ENCODE data around the gene HPSE. TPM values are rescaled to one million over a fixed set of nuclear protein-coding genes. Genes with fewer than 3 reads are reported as not detected.
A peak's percentile ranks its signal among the peaks of the same experiment; 100 is the strongest.

HPSE gene
- total RNA-seq, 2 donors from 2014 or later = 1.1 to 2.7 TPM

GRCh38 chr4:83283181-83283580 is 51.5 kb downstream of the HPSE start:
- Mint-ChIP-seq H3K9me3 (no peaks in the 10 kb centered on the region), H3K4me3 (peak overlapping the region; percentile 73), H3K27ac (no peak overlapping the region), H3K36me3 (ENCODE audit: low read depth) (peaks cover 6% of the 10 kb centered on the region), H3K4me1 (peaks cover 19% of the 10 kb centered on the region), H3K27me3 (ENCODE audit: insufficient read depth) (peaks cover 6% of the 10 kb centered on the region)
- DNase-seq = no peak
- H3K27ac ChIP-seq (ENCODE audit: low read depth, low read length) = no peak overlapping the region
- peak overlapping the region; percentile 84 for H3K4me3 ChIP-seq (ENCODE audit: low read length)
- H3K9ac ChIP-seq (ENCODE audit: extremely low read depth, low read length, poor library complexity, severe bottlenecking) = no peak overlapping the region
- WGBS, 2 experiments (ENCODE audit: insufficient coverage in 1 of 2, insufficient read length in 1 of 2) = 94 to 96% methylated on average over 7 of the region's 7 CpGs
- H3K36me3 ChIP-seq (ENCODE audit: control insufficient read depth, insufficient read depth, low read length) = no peaks in the 10 kb centered on the region
- TF ChIP-seq, protein P1, sequence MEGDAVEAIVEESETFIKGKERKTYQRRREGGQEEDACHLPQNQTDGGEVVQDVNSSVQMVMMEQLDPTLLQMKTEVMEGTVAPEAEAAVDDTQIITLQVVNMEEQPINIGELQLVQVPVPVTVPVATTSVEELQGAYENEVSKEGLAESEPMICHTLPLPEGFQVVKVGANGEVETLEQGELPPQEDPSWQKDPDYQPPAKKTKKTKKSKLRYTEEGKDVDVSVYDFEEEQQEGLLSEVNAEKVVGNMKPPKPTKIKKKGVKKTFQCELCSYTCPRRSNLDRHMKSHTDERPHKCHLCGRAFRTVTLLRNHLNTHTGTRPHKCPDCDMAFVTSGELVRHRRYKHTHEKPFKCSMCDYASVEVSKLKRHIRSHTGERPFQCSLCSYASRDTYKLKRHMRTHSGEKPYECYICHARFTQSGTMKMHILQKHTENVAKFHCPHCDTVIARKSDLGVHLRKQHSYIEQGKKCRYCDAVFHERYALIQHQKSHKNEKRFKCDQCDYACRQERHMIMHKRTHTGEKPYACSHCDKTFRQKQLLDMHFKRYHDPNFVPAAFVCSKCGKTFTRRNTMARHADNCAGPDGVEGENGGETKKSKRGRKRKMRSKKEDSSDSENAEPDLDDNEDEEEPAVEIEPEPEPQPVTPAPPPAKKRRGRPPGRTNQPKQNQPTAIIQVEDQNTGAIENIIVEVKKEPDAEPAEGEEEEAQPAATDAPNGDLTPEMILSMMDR (conservative IDR thresholded peaks at IDR 0.05) = no peak
- no peaks in the 10 kb centered on the region for H3K27me3 ChIP-seq (ENCODE audit: control insufficient read depth, insufficient read depth, low read length, poor library complexity, severe bottlenecking)
- H3K9me3 ChIP-seq (ENCODE audit: control insufficient read depth, low read length) = no peaks in the 10 kb centered on the region
- H3K4me1 ChIP-seq (ENCODE audit: control insufficient read depth, insufficient read depth, low read length) = no peaks in the 10 kb centered on the region

- no peak overlapping the region for H3K27ac Mint-ChIP-seq
- no peaks in the 10 kb centered on the region for H3K9me3 Mint-ChIP-seq
- H3K27me3 Mint-ChIP-seq (ENCODE audit: insufficient read depth) = peaks cover 6% of the 10 kb centered on the region
- Histone ChIP-seq H3K27me3 (ENCODE audit: control insufficient read depth, insufficient read depth, low read length, poor library complexity, severe bottlenecking) (no peaks in the 10 kb centered on the region), H3K9me3 (ENCODE audit: control insufficient read depth, low read length) (no peaks in the 10 kb centered on the region), H3K4me1 (ENCODE audit: control insufficient read depth, insufficient read depth, low read length) (no peaks in the 10 kb centered on the region), H3K36me3 (ENCODE audit: control insufficient read depth, insufficient read depth, low read length) (no peaks in the 10 kb centered on the region), H3K4me3 (ENCODE audit: low read length) (peak overlapping the region; percentile 18), H3K27ac (ENCODE audit: low read depth, low read length) (no peak overlapping the region), H3K9ac (ENCODE audit: extremely low read depth, low read length, poor library complexity, severe bottlenecking) (no peak overlapping the region)
- H3K36me3 Mint-ChIP-seq (ENCODE audit: low read depth) = peaks cover 10% of the 10 kb centered on the region
- no peak overlapping the region for H3K4me3 Mint-ChIP-seq
- TF ChIP-seq, protein P1 (conservative IDR thresholded peaks at IDR 0.05) = peak; percentile 88
- WGBS, 2 experiments (ENCODE audit: insufficient coverage in 1 of 2, insufficient read length in 1 of 2) = 50 to 78% methylated on average over 1 to 4 of the region's 4 CpGs
- peaks cover 19% of the 10 kb centered on the region for H3K4me1 Mint-ChIP-seq
- DNase-seq = peak; percentile 61
These were observed 52.6 kb downstream of the HPSE start for GRCh38 chr4:83282049-83282535.

GRCh38 chr4:83281307-83281706 is 53.3 kb downstream of the HPSE start:
- no peaks in the 10 kb centered on the region for H3K36me3 ChIP-seq (ENCODE audit: control insufficient read depth, insufficient read depth, low read length)
- H3K4me3 ChIP-seq (ENCODE audit: low read length) = peak overlapping the region; percentile 18
- no peak overlapping the region for H3K27ac Mint-ChIP-seq
- no peaks in the 10 kb centered on the region for H3K9me3 ChIP-seq (ENCODE audit: control insufficient read depth, low read length)
- H3K36me3 Mint-ChIP-seq (ENCODE audit: low read depth) = peaks cover 14% of the 10 kb centered on the region
- peaks cover 6% of the 10 kb centered on the region for H3K27me3 Mint-ChIP-seq (ENCODE audit: insufficient read depth)
- peaks cover 19% of the 10 kb centered on the region for H3K4me1 Mint-ChIP-seq
- no peak overlapping the region for H3K4me3 Mint-ChIP-seq
- H3K27ac ChIP-seq (ENCODE audit: low read depth, low read length) = no peak overlapping the region
- H3K4me1 ChIP-seq (ENCODE audit: control insufficient read depth, insufficient read depth, low read length) = no peaks in the 10 kb centered on the region
- no peak for DNase-seq
- no peak overlapping the region for H3K9ac ChIP-seq (ENCODE audit: extremely low read depth, low read length, poor library complexity, severe bottlenecking)
- TF ChIP-seq, protein P1 (conservative IDR thresholded peaks at IDR 0.05) = no peak
- WGBS, 2 experiments (ENCODE audit: insufficient coverage in 1 of 2, insufficient read length in 1 of 2) = 88 to 95% methylated on average over 4 of the region's 4 CpGs
- no peaks in the 10 kb centered on the region for H3K9me3 Mint-ChIP-seq
- H3K27me3 ChIP-seq (ENCODE audit: control insufficient read depth, insufficient read depth, low read length, poor library complexity, severe bottlenecking) = no peaks in the 10 kb centered on the region

Data from endodermal cell (in vitro differentiated cells).